Endodermal cell (in vitro differentiated cells): ENCODE measurements around the gene FMO1. TPM values are rescaled to one million over a fixed set of nuclear protein-coding genes. Genes with fewer than 3 reads are reported as not detected.

ENCODE experiments used
- DNase-seq: peaks from one replicate; pipeline ENCODE4 v3.0.0-alpha.2; 2017
- H3K27ac ChIP-seq: 2 replicates; pipeline ENCODE4 v1.5.1; 2013; ENCODE audit warnings: mild to moderate bottlenecking, low read depth, low read length, moderate library complexity
- H3K27me3 ChIP-seq: 2 replicates; pipeline ENCODE4 v1.6.1; 2013; ENCODE audit warnings: mild to moderate bottlenecking, low read length, moderate library complexity; ENCODE audit not compliant: insufficient read depth, control insufficient read depth, poor library complexity, severe bottlenecking
- H3K36me3 ChIP-seq: 2 replicates; pipeline ENCODE4 v1.7.0; 2013; ENCODE audit warnings: mild to moderate bottlenecking, low read length, moderate library complexity; ENCODE audit not compliant: control insufficient read depth, insufficient read depth
- H3K4me1 ChIP-seq: one replicate; pipeline ENCODE4 v1.7.0; 2013; ENCODE audit warnings: low read length; ENCODE audit not compliant: control insufficient read depth, insufficient read depth
- H3K4me3 ChIP-seq: 2 replicates; pipeline ENCODE4 v1.5.1; 2013; ENCODE audit warnings: mild to moderate bottlenecking, low read length, moderate library complexity
- H3K9ac ChIP-seq: 2 replicates; pipeline ENCODE4 v1.6.1; 2013; ENCODE audit warnings: mild to moderate bottlenecking, low read length, moderate library complexity; ENCODE audit not compliant: poor library complexity, severe bottlenecking; ENCODE audit errors: extremely low read depth
- H3K9me3 ChIP-seq: 2 replicates; pipeline ENCODE4 v1.6.1; 2013; ENCODE audit warnings: mild to moderate bottlenecking, low read length, moderate library complexity; ENCODE audit not compliant: control insufficient read depth
- H3K27ac Mint-ChIP-seq: 2 replicates; pipeline ENCODE4 v1.8.0; 2020; ENCODE audit warnings: mixed read lengths
- H3K27me3 Mint-ChIP-seq: 2 replicates; pipeline ENCODE4 v1.8.0; 2021; ENCODE audit warnings: mild to moderate bottlenecking, mixed read lengths; ENCODE audit not compliant: insufficient read depth
- H3K36me3 Mint-ChIP-seq: 2 replicates; pipeline ENCODE4 v1.8.0; 2020; ENCODE audit warnings: low read depth, mixed read lengths
- H3K4me1 Mint-ChIP-seq: 2 replicates; pipeline ENCODE4 v1.8.0; 2020; ENCODE audit warnings: mixed read lengths
- H3K4me3 Mint-ChIP-seq: 2 replicates; pipeline ENCODE4 v1.8.0; 2020; ENCODE audit warnings: mild to moderate bottlenecking, moderate library complexity, mixed read lengths
- H3K9me3 Mint-ChIP-seq: 2 replicates; pipeline ENCODE4 v1.8.0; 2020; ENCODE audit warnings: mild to moderate bottlenecking, mixed read lengths
- WGBS, 2 experiments: methylation state at CpG; one replicate each; pipeline versions ENCODE4 v1.1.5 to v1.1.7; 2013; ENCODE audit warnings: missing lambda C conversion rate in 2 of 2, mixed read lengths in 1 of 2; ENCODE audit not compliant: insufficient coverage in 1 of 2, insufficient read length in 1 of 2; 5-methylcytosine and 5-hydroxymethylcytosine counted together
- total RNA-seq, 2 donors: library from RNA; stranded (reverse); fragmentation: NEBNext Ultra II Directional in 1 of 2; extraction: Animal tissue kit (Norgen Biotek cat#: 25700) in 1 of 2; gene quantifications; 2 replicates in 1 of 2; 3 replicates in 1 of 2; pipeline ENCODE4 v1.2.1, GENCODE V29; 2021
- TF ChIP-seq, protein P1 (sequence below): fragments of 200-600 bp; sonication (generic); conservative IDR thresholded peaks from 2 replicates; pipeline ENCODE4 v1.5.0; 2021; ENCODE audit warnings: antibody characterized with exemption, mild to moderate bottlenecking

The FMO1 gene
- total RNA-seq, 2 donors from 2014 or later = not detected

GRCh38 chr1:171265686-171266085 is 17.4 kb downstream of the FMO1 start:
- no peak overlapping the region for H3K4me3 ChIP-seq
- no peaks in the 10 kb centered on the region for H3K36me3 ChIP-seq
- no peaks in the 10 kb centered on the region for H3K4me1 ChIP-seq
- WGBS, 2 experiments = 88% methylated on average over 1 of the region's 2 CpGs; no CpG with 5 or more reads in 1 of the 2 experiments
- no peaks in the 10 kb centered on the region for H3K27me3 ChIP-seq
- DNase-seq = no peak
- H3K4me3 Mint-ChIP-seq = no peak overlapping the region
- no peaks in the 10 kb centered on the region for H3K9me3 Mint-ChIP-seq
- no peaks in the 10 kb centered on the region for H3K9me3 ChIP-seq
- H3K27ac ChIP-seq = no peak overlapping the region
- H3K36me3 Mint-ChIP-seq = no peaks in the 10 kb centered on the region
- H3K9ac ChIP-seq = no peak overlapping the region
- TF ChIP-seq, protein P1, sequence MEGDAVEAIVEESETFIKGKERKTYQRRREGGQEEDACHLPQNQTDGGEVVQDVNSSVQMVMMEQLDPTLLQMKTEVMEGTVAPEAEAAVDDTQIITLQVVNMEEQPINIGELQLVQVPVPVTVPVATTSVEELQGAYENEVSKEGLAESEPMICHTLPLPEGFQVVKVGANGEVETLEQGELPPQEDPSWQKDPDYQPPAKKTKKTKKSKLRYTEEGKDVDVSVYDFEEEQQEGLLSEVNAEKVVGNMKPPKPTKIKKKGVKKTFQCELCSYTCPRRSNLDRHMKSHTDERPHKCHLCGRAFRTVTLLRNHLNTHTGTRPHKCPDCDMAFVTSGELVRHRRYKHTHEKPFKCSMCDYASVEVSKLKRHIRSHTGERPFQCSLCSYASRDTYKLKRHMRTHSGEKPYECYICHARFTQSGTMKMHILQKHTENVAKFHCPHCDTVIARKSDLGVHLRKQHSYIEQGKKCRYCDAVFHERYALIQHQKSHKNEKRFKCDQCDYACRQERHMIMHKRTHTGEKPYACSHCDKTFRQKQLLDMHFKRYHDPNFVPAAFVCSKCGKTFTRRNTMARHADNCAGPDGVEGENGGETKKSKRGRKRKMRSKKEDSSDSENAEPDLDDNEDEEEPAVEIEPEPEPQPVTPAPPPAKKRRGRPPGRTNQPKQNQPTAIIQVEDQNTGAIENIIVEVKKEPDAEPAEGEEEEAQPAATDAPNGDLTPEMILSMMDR = no peak
- no peaks in the 10 kb centered on the region for H3K27me3 Mint-ChIP-seq
- no peak overlapping the region for H3K27ac Mint-ChIP-seq
- H3K4me1 Mint-ChIP-seq = no peaks in the 10 kb centered on the region

DNA sequence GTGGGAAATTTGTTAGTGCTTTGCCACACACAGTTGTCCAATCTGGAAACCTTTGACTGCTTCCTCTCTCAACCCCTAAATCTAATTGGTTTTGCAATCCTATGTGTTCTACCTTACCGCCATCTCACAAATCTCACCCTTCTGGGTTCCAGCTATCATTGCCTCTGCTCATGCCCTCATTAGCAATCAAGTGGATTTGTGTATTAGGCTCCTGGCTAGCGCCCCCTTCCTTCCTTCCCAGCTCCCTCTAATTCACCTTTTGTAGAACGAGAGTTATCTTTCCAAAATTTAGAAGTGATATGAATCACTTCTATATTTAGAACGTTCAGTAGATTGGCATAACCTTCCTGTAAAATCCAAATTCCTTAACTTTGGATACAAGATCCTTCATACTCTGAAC is 18.6 kb downstream of the FMO1 start:
- TF ChIP-seq, protein P1 = peak; percentile 40
- H3K9me3 ChIP-seq = no peaks in the 10 kb centered on the region
- Mint-ChIP-seq H3K9me3 (no peaks in the 10 kb centered on the region), H3K36me3 (no peaks in the 10 kb centered on the region), H3K27ac (no peak overlapping the region), H3K4me3 (no peak overlapping the region), H3K4me1 (no peaks in the 10 kb centered on the region), H3K27me3 (no peaks in the 10 kb centered on the region)
- no peak overlapping the region for H3K27ac ChIP-seq
- H3K4me3 ChIP-seq = no peak overlapping the region
- DNase-seq = no peak
- H3K9ac ChIP-seq = no peak overlapping the region
- 69 to 82% methylated on average over 3 to 4 of the region's 4 CpGs for WGBS, 2 experiments
- no peaks in the 10 kb centered on the region for H3K36me3 ChIP-seq
- H3K4me1 ChIP-seq = no peaks in the 10 kb centered on the region
- no peaks in the 10 kb centered on the region for H3K27me3 ChIP-seq

GRCh38 chr1:171267391-171267790 is 19.1 kb downstream of the FMO1 start:
- 93% methylated on average over 1 of the region's 1 CpG; no CpG with 5 or more reads in 1 of the 2 experiments for WGBS, 2 experiments
- TF ChIP-seq, protein P1 = no peak
- H3K9ac ChIP-seq = no peak overlapping the region
- H3K36me3 ChIP-seq = no peaks in the 10 kb centered on the region
- H3K36me3 Mint-ChIP-seq = no peaks in the 10 kb centered on the region
- H3K9me3 ChIP-seq = no peaks in the 10 kb centered on the region
- no peak overlapping the region for H3K4me3 Mint-ChIP-seq
- no peaks in the 10 kb centered on the region for H3K9me3 Mint-ChIP-seq
- no peaks in the 10 kb centered on the region for H3K27me3 ChIP-seq
- H3K4me3 ChIP-seq = no peak overlapping the region
- DNase-seq = no peak
- H3K27ac Mint-ChIP-seq = no peak overlapping the region
- no peaks in the 10 kb centered on the region for H3K4me1 ChIP-seq
- H3K27ac ChIP-seq = no peak overlapping the region
- H3K27me3 Mint-ChIP-seq = no peaks in the 10 kb centered on the region
- H3K4me1 Mint-ChIP-seq = no peaks in the 10 kb centered on the region
